Mucosa of descending colon (tissue), 3 donors: ENCODE data around the gene CSTF3. TPM values are rescaled to one million over a fixed set of nuclear protein-coding genes. Genes with fewer than 3 reads are reported as not detected.

ENCODE experiments used
- ATAC-seq: fragments of 200-7000 bp; cut with Tn5 transposase; one replicate; pipeline ENCODE4 v1.9.1; 2020; ENCODE audit warnings: mild to moderate bottlenecking, moderate library complexity
- DNase-seq, 3 donors: peaks; one replicate each; pipeline ENCODE4 v3.0.0-alpha.2; 2020
- H3K36me3 ChIP-seq: fragments of 200-600 bp; one replicate; pipeline ENCODE4 v1.8.0; 2021; ENCODE audit warnings: low read depth, mild to moderate bottlenecking
- H3K4me1 ChIP-seq: fragments of 200-600 bp; one replicate; pipeline ENCODE4 v1.8.0; 2021; ENCODE audit warnings: low read depth, mild to moderate bottlenecking
- H3K4me3 ChIP-seq: fragments of 200-600 bp; one replicate; pipeline ENCODE4 v1.8.0; 2021; ENCODE audit warnings: mild to moderate bottlenecking
- H3K9me3 ChIP-seq: fragments of 200-600 bp; one replicate; pipeline ENCODE4 v1.8.0; 2021; ENCODE audit warnings: mild to moderate bottlenecking
- CTCF ChIP-seq: fragments of 200-600 bp; IDR thresholded peaks from one replicate; pipeline ENCODE4 v1.8.0; 2022; ENCODE audit warnings: antibody characterized with exemption, mild to moderate bottlenecking
- intact Hi-C, 2 donors: fragments of 100-400 bp; cut with DNase I in 1 of 2; cut with micrococcal nuclease in 1 of 2; formaldehyde crosslinking; loops; one replicate each; pipeline versions ENCODE4 v1.11.0 to v1.11.1; 2022; cut with DNase I, micrococcal nuclease
- total RNA-seq, 3 donors: library from RNA; stranded (reverse); fragmentation: NEBNext Ultra II Directional in 2 of 3; extraction: Animal tissue kit (Norgen Biotek cat#: 25700) in 2 of 3; gene quantifications; one replicate each; pipeline versions ENCODE4 v1.2.1 to v1.2.4, GENCODE V29; 2021 to 2023
- donor health status: DM: no; HTN: no; CAD: no; lungs with moderate emphysema.
- donor health status: DM: no; HTN: no; CAD: no.
- donor health status: DM: no; HTN: yes; CAD: no.

CSTF3 gene
- total RNA-seq, 3 donors from 2014 or later: 19.2 to 21.9 (median 20.2) TPM

GRCh38 chr11:33195462-33196173, 34.3 kb upstream of the CSTF3 start:
- TF ChIP-seq CTCF: no peak
- no peak overlapping the region for H3K4me3 ChIP-seq
- no peaks in the 10 kb centered on the region for H3K9me3 ChIP-seq
- H3K36me3 ChIP-seq: no peaks in the 10 kb centered on the region
- no peaks in the 10 kb centered on the region for H3K4me1 ChIP-seq
- DNase-seq (no peak), ATAC-seq (peak; percentile 47)
- intact Hi-C loops: no loop called here

GRCh38 chr11:33194455-33194854, 33.2 kb upstream of the CSTF3 start:
- ATAC-seq: no peak
- DNase-seq: no peak
- TF ChIP-seq CTCF: no peak
- H3K36me3 ChIP-seq: no peaks in the 10 kb centered on the region
- no peaks in the 10 kb centered on the region for H3K4me1 ChIP-seq
- H3K9me3 ChIP-seq: no peaks in the 10 kb centered on the region
- intact Hi-C loops: no loop called here
- no peak overlapping the region for H3K4me3 ChIP-seq

GRCh38 chr11:33191467-33191866, 30.2 kb upstream of the CSTF3 start:
- Histone ChIP-seq H3K36me3 (no peaks in the 10 kb centered on the region), H3K4me3 (no peak overlapping the region), H3K9me3 (no peaks in the 10 kb centered on the region), H3K4me1 (peaks cover 11% of the 10 kb centered on the region)
- DNase-seq (no peak), ATAC-seq (no peak)
- TF ChIP-seq CTCF: no peak
- intact Hi-C loops: no loop called here

GRCh38 chr11:33187998-33188722, 26.9 kb upstream of the CSTF3 start:
- DNase-seq (peak in 1 of 3 donors; percentile 38), ATAC-seq (peak; percentile 84)
- peaks cover 16% of the 10 kb centered on the region for H3K4me1 ChIP-seq
- H3K36me3 ChIP-seq: no peaks in the 10 kb centered on the region
- TF ChIP-seq CTCF: no peak
- intact Hi-C loops: no loop called here
- no peak overlapping the region for H3K4me3 ChIP-seq
- H3K9me3 ChIP-seq: no peaks in the 10 kb centered on the region

- ATAC-seq: no peak
- no peak overlapping the region for H3K4me3 ChIP-seq
- peaks cover 30% of the 10 kb centered on the region for H3K4me1 ChIP-seq
- DNase-seq: no peak
- intact Hi-C loops: no loop called here
- H3K36me3 ChIP-seq: no peaks in the 10 kb centered on the region
- no peaks in the 10 kb centered on the region for H3K9me3 ChIP-seq
- no peak for TF ChIP-seq CTCF
These were observed 24.5 kb upstream of the CSTF3 start for GRCh38 chr11:33185756-33186155.
